Measurements from ENCODE around the gene HRCT1. TPM values are rescaled to one million over a fixed set of nuclear protein-coding genes. Genes with fewer than 3 reads are reported as not detected.

HRCT1 gene
- total RNA-seq, 1 donor from 2014 or later, result 6.2 TPM

DNA sequence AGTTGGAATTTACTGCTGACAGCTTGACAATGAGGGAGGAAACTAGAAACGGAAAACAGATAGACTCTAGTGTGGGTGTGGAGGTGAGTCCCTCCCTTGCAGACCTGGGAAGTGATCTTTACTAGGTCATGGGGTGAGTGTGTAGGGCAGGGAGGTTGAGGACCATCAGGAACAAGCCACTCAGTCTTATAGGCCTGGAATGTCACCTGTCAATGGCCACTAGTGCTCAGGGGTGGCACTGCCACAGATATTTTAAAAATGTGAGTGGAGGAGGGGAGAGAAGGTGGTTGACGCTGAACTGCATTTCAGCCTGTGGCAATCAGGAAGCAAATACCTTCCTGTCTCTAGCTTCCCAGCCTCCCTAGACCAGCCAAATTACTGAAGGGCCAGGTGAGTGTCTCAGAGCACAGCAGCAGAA is 42.9 kb downstream of the HRCT1 start:
- no peak overlapping the region for H3K4me3 ChIP-seq
- no peaks in the 10 kb centered on the region for H3K36me3 ChIP-seq
- no peak for DNase-seq
- H3K4me1 ChIP-seq, result peaks cover 61% of the 10 kb centered on the region
- H3K9me3 ChIP-seq (replicated peaks), result no peaks in the 10 kb centered on the region
- TF ChIP-seq, protein P1, sequence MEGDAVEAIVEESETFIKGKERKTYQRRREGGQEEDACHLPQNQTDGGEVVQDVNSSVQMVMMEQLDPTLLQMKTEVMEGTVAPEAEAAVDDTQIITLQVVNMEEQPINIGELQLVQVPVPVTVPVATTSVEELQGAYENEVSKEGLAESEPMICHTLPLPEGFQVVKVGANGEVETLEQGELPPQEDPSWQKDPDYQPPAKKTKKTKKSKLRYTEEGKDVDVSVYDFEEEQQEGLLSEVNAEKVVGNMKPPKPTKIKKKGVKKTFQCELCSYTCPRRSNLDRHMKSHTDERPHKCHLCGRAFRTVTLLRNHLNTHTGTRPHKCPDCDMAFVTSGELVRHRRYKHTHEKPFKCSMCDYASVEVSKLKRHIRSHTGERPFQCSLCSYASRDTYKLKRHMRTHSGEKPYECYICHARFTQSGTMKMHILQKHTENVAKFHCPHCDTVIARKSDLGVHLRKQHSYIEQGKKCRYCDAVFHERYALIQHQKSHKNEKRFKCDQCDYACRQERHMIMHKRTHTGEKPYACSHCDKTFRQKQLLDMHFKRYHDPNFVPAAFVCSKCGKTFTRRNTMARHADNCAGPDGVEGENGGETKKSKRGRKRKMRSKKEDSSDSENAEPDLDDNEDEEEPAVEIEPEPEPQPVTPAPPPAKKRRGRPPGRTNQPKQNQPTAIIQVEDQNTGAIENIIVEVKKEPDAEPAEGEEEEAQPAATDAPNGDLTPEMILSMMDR (IDR thresholded peaks at IDR 0.05; ENCODE audit: borderline replicate concordance), result no peak
- intact Hi-C loops (cut with micrococcal nuclease), result loop anchor here (5.0 kb wide), 1 partner anchor 42 kb away; the partner anchor contains the start of genes HRCT1 and SPAAR
- peak overlapping the region; percentile 78 for H3K27ac ChIP-seq (replicated peaks)
- H3K27me3 ChIP-seq (ENCODE audit: low read depth), result peaks cover 7% of the 10 kb centered on the region

DNA sequence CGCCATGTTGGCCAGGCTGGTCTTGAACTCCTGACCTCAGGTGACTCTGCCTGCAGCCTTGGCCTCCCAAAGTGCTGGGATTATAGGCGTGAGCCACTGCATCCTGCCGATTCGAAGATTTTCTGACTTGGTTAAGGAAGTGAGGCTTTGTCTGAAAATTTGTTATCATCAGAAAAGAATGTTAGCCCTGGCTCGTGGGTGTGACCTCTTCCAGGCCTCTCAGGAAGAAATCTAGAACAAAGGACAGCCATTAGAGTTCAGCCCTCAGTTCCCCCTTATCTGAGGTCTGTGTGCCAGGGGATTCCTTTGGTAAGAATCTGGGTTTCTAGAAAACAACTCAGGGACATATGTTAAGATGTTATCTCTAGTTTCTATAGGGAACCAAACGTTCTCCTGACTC is 45.7 kb downstream of the HRCT1 start:
- Histone ChIP-seq H3K27me3 (ENCODE audit: low read depth) (peaks cover 13% of the 10 kb centered on the region), H3K9me3 (replicated peaks) (no peaks in the 10 kb centered on the region), H3K4me3 (no peak overlapping the region), H3K27ac (replicated peaks) (peak overlapping the region; percentile 83), H3K4me1 (peaks cover 33% of the 10 kb centered on the region), H3K36me3 (no peaks in the 10 kb centered on the region)
- no peak for DNase-seq
- TF ChIP-seq, protein P1 (IDR thresholded peaks at IDR 0.05; ENCODE audit: borderline replicate concordance), result no peak
- intact Hi-C loops (cut with micrococcal nuclease), result no loop called here

DNA sequence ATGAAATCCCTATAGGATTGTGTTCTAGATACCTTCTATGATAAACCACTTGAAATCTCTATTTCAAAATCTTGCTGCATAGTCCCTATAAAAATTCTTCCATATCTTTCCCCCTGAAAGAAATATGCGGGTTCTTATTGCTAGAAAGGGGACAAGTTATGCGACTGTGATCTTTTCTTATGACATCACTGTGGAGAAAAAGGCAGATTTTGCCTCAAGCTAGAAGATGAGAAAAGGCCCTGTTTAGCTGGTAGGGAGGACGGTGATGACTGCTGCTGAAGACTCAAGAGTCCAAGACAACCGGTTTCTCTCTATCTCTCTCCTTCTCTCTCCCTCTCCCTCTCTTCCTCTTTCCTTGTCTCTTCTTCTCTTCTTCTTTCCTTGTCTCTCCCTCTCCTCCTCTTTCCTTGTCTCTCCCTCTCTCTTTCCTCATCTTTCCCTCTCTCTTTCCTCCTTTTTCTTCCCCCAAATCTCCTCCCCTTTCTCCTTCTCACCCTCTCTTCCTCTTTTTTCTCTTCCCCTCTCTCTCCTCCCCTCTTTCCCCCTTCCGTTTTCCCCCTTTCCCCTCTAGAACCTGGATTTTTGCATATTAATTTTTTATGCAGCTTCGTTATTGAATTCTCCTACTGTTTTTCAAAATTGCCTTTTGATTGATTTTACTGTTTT is 46.7 kb downstream of the HRCT1 start:
- intact Hi-C loops (cut with micrococcal nuclease), result no loop called here
- H3K27me3 ChIP-seq (ENCODE audit: low read depth), result peaks cover 13% of the 10 kb centered on the region

DNA sequence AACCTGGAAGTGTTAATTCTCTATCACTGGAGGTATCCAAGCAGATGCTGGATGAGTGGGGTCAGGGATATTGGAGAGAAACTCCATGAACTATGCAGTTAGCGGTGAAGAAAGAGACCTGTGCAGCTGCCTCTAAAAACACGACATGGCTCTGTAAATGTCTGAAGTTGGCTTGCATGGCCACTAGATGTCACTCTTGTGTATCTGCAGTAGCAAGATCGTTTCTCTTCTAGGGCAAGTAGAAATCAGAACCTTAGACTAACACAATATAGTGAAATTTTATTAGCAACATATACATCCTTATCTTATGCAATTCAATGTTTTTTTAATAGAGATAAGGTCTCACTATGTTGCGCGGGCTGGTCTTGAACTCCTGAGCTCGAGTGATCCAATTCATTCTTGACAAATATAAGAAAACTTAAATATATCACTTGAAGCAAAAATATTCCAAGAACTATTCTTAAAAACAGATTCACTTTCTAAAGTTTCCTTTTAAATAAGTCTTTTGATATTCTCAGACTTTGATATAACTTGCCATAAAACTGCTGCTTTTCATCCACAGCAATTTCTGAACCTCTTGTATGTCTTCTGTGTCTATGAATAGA is 49.0 kb downstream of the HRCT1 start:
- no peak overlapping the region for H3K4me3 ChIP-seq
- H3K36me3 ChIP-seq, result no peaks in the 10 kb centered on the region
- DNase-seq, result no peak
- TF ChIP-seq, protein P1 (IDR thresholded peaks at IDR 0.05; ENCODE audit: borderline replicate concordance), result peak; percentile 92
- intact Hi-C loops (cut with micrococcal nuclease), result loop anchor here (5.0 kb wide), 1 partner anchor 67 kb away; no protein-coding TSS in a partner anchor
- H3K9me3 ChIP-seq (replicated peaks), result no peaks in the 10 kb centered on the region
- H3K27ac ChIP-seq (replicated peaks), result peak overlapping the region; percentile 33
- H3K27me3 ChIP-seq (ENCODE audit: low read depth), result peaks cover 13% of the 10 kb centered on the region
- peaks cover 15% of the 10 kb centered on the region for H3K4me1 ChIP-seq

More for the DNA sequence above, 46.7 kb downstream of the HRCT1 start:
- H3K9me3 ChIP-seq (replicated peaks), result no peaks in the 10 kb centered on the region
- H3K27ac ChIP-seq (replicated peaks), result peak overlapping the region; percentile 83
- TF ChIP-seq, protein P1 (IDR thresholded peaks at IDR 0.05; ENCODE audit: borderline replicate concordance), result no peak
- DNase-seq, result no peak
- H3K36me3 ChIP-seq, result no peaks in the 10 kb centered on the region
- no peak overlapping the region for H3K4me3 ChIP-seq
- peaks cover 33% of the 10 kb centered on the region for H3K4me1 ChIP-seq

DNA sequence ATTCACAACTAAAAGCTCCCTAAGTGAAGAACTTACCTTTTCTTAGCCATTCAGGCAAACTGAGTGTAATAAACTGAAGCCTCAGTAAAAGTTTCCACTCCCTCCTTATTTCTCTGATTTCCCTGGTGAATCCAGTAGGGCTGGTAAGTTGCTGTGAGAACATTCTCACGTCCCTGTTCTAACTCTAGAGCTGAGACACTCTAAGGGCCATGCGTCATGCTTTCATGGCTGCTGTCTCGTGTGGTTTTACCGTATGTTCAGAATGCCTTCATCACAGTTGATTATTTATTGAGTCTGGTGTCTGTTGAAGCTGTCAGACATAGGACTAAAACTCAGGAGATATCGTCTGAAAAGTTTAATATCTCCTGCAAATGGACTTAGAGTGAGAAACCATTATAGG is 50.6 kb downstream of the HRCT1 start:
- Histone ChIP-seq H3K27me3 (ENCODE audit: low read depth) (peaks cover 27% of the 10 kb centered on the region), H3K27ac (replicated peaks) (no peak overlapping the region), H3K9me3 (replicated peaks) (no peaks in the 10 kb centered on the region), H3K4me3 (no peak overlapping the region), H3K4me1 (peaks cover 11% of the 10 kb centered on the region), H3K36me3 (no peaks in the 10 kb centered on the region)
- no peak for DNase-seq
- intact Hi-C loops (cut with micrococcal nuclease), result loop anchor here (5.0 kb wide), 1 partner anchor 66 kb away; no protein-coding TSS in a partner anchor
- TF ChIP-seq, protein P1 (IDR thresholded peaks at IDR 0.05; ENCODE audit: borderline replicate concordance), result no peak

Other genes starting within 250 kb of the HRCT1 start
- gene RMRP, start 248.2 kb upstream of the HRCT1 start, total RNA-seq, result 15,093 TPM
- gene CCDC107, start 247.9 kb upstream of the HRCT1 start, total RNA-seq, result 44.3 TPM
- 0.27 TPM for gene ARHGEF39, start 241.0 kb upstream of the HRCT1 start, total RNA-seq
- gene CA9, start 232.3 kb upstream of the HRCT1 start, total RNA-seq, result not detected
- gene TPM2, start 216.3 kb upstream of the HRCT1 start, total RNA-seq, result 1,070 TPM
- gene TLN1, start 174.0 kb upstream of the HRCT1 start, total RNA-seq, result 234 TPM
- 20.6 TPM for gene CREB3, start 173.5 kb upstream of the HRCT1 start, total RNA-seq
- 75.0 TPM for gene GBA2, start 157.0 kb upstream of the HRCT1 start, total RNA-seq
- gene RGP1, start 156.9 kb upstream of the HRCT1 start, total RNA-seq, result 30.2 TPM
- not detected for gene MSMP, start 151.9 kb upstream of the HRCT1 start, total RNA-seq
- 24.2 TPM for gene NPR2, start 114.6 kb upstream of the HRCT1 start, total RNA-seq
- 3.4 TPM for gene SPAG8, start 93.9 kb upstream of the HRCT1 start, total RNA-seq
- 71.1 TPM for gene HINT2, start 91.2 kb upstream of the HRCT1 start, total RNA-seq
- not detected for gene FAM221B, start 77.5 kb upstream of the HRCT1 start, total RNA-seq
- 17.5 TPM for gene TMEM8B, start 77.0 kb upstream of the HRCT1 start, total RNA-seq
- gene OR13J1, start 35.8 kb upstream of the HRCT1 start, total RNA-seq, result not detected
- 6.5 TPM for gene SPAAR, start 3.3 kb downstream of the HRCT1 start, total RNA-seq
- gene OR2S2, start 52.0 kb downstream of the HRCT1 start, total RNA-seq, result not detected
- 5.4 TPM for gene RECK, start 130.7 kb downstream of the HRCT1 start, total RNA-seq
- gene GLIPR2, start 230.5 kb downstream of the HRCT1 start, total RNA-seq, result 8.7 TPM

Data from left ventricle myocardium inferior (tissue), 1 donor.